MM.1S (cell line): ENCODE data around the gene MTX3.

Source experiments
- DNase-seq: peaks from one replicate; pipeline ENCODE4 v3.0.0-alpha.2; 2015
- H2AFZ ChIP-seq: fragments of 300-600 bp; sonication (generic); 2 replicates; pipeline ENCODE4 v1.6.0; 2016; ENCODE audit warnings: antibody characterized with exemption, low read length
- H3F3A ChIP-seq: fragments of 300-600 bp; sonication (generic); 2 replicates; pipeline ENCODE4 v1.6.1; 2016; ENCODE audit warnings: mild to moderate bottlenecking, antibody characterized with exemption, low read length, moderate library complexity, mixed read lengths; ENCODE audit not compliant: insufficient read depth
- H3K27ac ChIP-seq: fragments of 300-600 bp; sonication (generic); 2 replicates; pipeline ENCODE4 v1.5.1; 2016; ENCODE audit warnings: mild to moderate bottlenecking, low read length
- H3K27me3 ChIP-seq: fragments of 300-600 bp; sonication (generic); replicated peaks from 2 replicates; pipeline ENCODE4 v1.6.0; 2016; ENCODE audit warnings: low read length; ENCODE audit not compliant: insufficient read depth
- H3K36me3 ChIP-seq: fragments of 300-600 bp; sonication (generic); replicated peaks from 2 replicates; pipeline ENCODE4 v1.6.1; 2016; ENCODE audit warnings: mild to moderate bottlenecking, low read length, mixed read lengths; ENCODE audit not compliant: insufficient read depth
- H3K4me1 ChIP-seq: fragments of 300-600 bp; sonication (generic); 2 replicates; pipeline ENCODE4 v1.6.1; 2016; ENCODE audit warnings: low read length, mixed read lengths
- H3K4me2 ChIP-seq: fragments of 300-600 bp; sonication (generic); 2 replicates; pipeline ENCODE4 v1.6.0; 2016; ENCODE audit warnings: low read depth, low read length
- H3K4me3 ChIP-seq: fragments of 300-600 bp; sonication (generic); 2 replicates; pipeline ENCODE4 v1.5.1; 2016; ENCODE audit warnings: low read length, mixed read lengths
- H3K79me2 ChIP-seq: fragments of 300-600 bp; sonication (generic); 2 replicates; pipeline ENCODE4 v1.6.1; 2016; ENCODE audit warnings: mixed run types, low read length, mixed read lengths
- H3K9ac ChIP-seq: fragments of 300-600 bp; sonication (generic); 2 replicates; pipeline ENCODE4 v1.6.1; 2016; ENCODE audit warnings: low read length, mixed read lengths
- H3K9me2 ChIP-seq: fragments of 300-600 bp; sonication (generic); replicated peaks from 2 replicates; pipeline ENCODE4 v1.6.1; 2016; ENCODE audit warnings: mild to moderate bottlenecking, low read length, mixed read lengths; ENCODE audit not compliant: insufficient read depth
- H3K9me3 ChIP-seq: fragments of 300-600 bp; sonication (generic); replicated peaks from 2 replicates; pipeline ENCODE4 v1.6.1; 2016; ENCODE audit warnings: mild to moderate bottlenecking, low read length, mixed read lengths; ENCODE audit not compliant: insufficient read depth
- H4K20me1 ChIP-seq: fragments of 300-600 bp; sonication (generic); 2 replicates; pipeline ENCODE4 v1.6.1; 2016; ENCODE audit warnings: mild to moderate bottlenecking, low read length, moderate library complexity, mixed read lengths; ENCODE audit not compliant: insufficient read depth
- EZH2 ChIP-seq: fragments of 300-600 bp; sonication (generic); optimal IDR thresholded peaks from 2 replicates; pipeline ENCODE3; 2017; ENCODE audit warnings: low read depth, mild to moderate bottlenecking, antibody characterized with exemption, low read length, mixed read lengths
- EZH2phosphoT487 ChIP-seq: fragments of 300-600 bp; sonication (generic); IDR thresholded peaks from 2 replicates; pipeline ENCODE4 v1.6.1; 2018; ENCODE audit warnings: antibody characterized with exemption, low read length
- TF ChIP-seq, protein P1 (sequence below): fragments of 300-600 bp; sonication (generic); IDR thresholded peaks from 2 replicates; pipeline ENCODE4 v1.5.1; 2016; ENCODE audit warnings: antibody characterized with exemption, low read length, mixed read lengths

MTX3 gene

DNA sequence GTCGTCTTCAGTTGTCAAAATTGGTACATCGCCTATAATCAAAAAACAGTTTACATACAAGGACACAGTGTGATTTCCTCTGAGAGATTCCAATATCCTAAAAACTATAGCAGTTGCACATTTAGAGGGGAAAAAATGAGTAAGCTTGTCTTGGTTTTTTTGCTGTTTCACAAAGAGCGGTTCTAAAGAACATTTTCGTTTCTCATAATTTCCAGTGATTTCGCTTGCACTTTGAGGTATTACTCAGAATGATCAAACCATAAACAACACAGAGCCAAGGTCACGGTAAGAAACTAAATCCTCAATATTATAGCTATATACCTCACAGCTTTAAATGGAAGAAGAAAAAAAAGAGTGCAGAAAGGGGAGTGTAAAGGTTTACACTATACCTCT lies 861 bp downstream of the MTX3 start:
- Histone ChIP-seq H3K9ac (peak overlapping the region; percentile 86), H3K27ac (peak overlapping the region; percentile 89)

DNA sequence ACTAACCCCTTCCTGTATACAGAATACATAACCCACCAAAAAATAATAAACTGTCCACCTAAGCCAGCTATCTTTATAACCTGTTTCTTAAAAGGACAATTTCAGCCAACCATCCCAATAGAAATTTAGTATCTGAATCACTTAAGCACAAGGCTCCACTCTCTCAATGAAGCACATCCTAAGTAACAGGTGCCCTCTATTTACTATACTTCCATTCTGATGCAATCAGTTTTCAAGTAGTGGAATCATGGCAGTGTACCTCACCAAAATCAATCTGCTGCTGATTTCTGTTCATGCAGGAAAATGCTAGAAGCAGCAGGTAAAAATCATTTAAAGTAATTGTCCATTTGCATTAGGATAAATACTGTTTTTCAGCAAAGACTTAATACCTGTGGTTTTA lies 4.8 kb downstream of the MTX3 start:
- peaks cover 33% of the 10 kb centered on the region for H3F3A ChIP-seq
- H3K9ac ChIP-seq: no peak overlapping the region
- H3K4me2 ChIP-seq: no peak overlapping the region
- no peaks in the 10 kb centered on the region for H3K9me3 ChIP-seq
- H3K9me2 ChIP-seq: no peaks in the 10 kb centered on the region
- no peaks in the 10 kb centered on the region for H3K27me3 ChIP-seq
- H3K4me3 ChIP-seq: no peak overlapping the region
- H4K20me1 ChIP-seq: no peaks in the 10 kb centered on the region
- no peak overlapping the region for H3K27ac ChIP-seq
- peaks cover 24% of the 10 kb centered on the region for H3K36me3 ChIP-seq
- H3K79me2 ChIP-seq: peaks cover 37% of the 10 kb centered on the region
- H2AFZ ChIP-seq: no peak overlapping the region
- H3K4me1 ChIP-seq: peaks cover 29% of the 10 kb centered on the region
- TF ChIP-seq EZH2: no peak
- TF ChIP-seq, protein P1, sequence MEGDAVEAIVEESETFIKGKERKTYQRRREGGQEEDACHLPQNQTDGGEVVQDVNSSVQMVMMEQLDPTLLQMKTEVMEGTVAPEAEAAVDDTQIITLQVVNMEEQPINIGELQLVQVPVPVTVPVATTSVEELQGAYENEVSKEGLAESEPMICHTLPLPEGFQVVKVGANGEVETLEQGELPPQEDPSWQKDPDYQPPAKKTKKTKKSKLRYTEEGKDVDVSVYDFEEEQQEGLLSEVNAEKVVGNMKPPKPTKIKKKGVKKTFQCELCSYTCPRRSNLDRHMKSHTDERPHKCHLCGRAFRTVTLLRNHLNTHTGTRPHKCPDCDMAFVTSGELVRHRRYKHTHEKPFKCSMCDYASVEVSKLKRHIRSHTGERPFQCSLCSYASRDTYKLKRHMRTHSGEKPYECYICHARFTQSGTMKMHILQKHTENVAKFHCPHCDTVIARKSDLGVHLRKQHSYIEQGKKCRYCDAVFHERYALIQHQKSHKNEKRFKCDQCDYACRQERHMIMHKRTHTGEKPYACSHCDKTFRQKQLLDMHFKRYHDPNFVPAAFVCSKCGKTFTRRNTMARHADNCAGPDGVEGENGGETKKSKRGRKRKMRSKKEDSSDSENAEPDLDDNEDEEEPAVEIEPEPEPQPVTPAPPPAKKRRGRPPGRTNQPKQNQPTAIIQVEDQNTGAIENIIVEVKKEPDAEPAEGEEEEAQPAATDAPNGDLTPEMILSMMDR: no peak
- TF ChIP-seq EZH2phosphoT487: no peak
- DNase-seq: no peak

More for the DNA sequence above, 861 bp downstream of the MTX3 start:
- TF ChIP-seq EZH2phosphoT487 (no peak), EZH2 (no peak)
- TF ChIP-seq, protein P1: no peak
- Histone ChIP-seq H3K36me3 (peaks cover 13% of the 10 kb centered on the region), H3K4me2 (peak overlapping the region; percentile 80), H4K20me1 (no peaks in the 10 kb centered on the region), H3K27me3 (no peaks in the 10 kb centered on the region), H3K9me3 (no peaks in the 10 kb centered on the region), H2AFZ (peak overlapping the region; percentile 68), H3K9me2 (no peaks in the 10 kb centered on the region), H3K4me3 (peak overlapping the region; percentile 83), H3K79me2 (peaks cover 39% of the 10 kb centered on the region), H3K4me1 (peaks cover 12% of the 10 kb centered on the region), H3F3A (peaks cover 21% of the 10 kb centered on the region)
- DNase-seq: peak; percentile 61

DNA sequence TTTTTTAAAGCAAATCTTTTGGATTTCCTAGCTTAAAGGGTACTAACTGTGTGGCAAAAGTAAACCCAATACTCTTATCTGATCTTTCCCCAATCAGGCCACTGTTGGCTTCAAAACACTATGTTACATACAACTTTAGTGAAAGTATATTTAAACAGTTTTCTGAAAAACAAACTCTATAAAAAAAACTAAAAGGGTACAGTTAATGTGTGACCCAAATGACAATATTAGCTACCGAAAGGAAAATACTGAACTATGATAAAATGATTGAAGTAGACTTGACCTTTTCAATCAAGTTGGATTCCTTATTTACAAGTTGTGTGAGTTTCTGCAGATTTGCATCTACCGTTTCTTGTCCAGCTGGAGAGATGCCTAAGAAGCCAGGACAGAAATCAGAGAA lies 5.8 kb downstream of the MTX3 start:
- Histone ChIP-seq H3K27me3 (no peaks in the 10 kb centered on the region), H4K20me1 (no peaks in the 10 kb centered on the region), H3K4me2 (no peak overlapping the region), H3K79me2 (peaks cover 37% of the 10 kb centered on the region), H3K9me3 (no peaks in the 10 kb centered on the region), H3K9me2 (no peaks in the 10 kb centered on the region), H3K9ac (no peak overlapping the region), H3F3A (peaks cover 26% of the 10 kb centered on the region), H3K4me3 (no peak overlapping the region), H3K36me3 (peaks cover 24% of the 10 kb centered on the region), H3K4me1 (peaks cover 35% of the 10 kb centered on the region), H3K27ac (no peak overlapping the region), H2AFZ (no peak overlapping the region)
- TF ChIP-seq EZH2phosphoT487 (no peak), EZH2 (no peak)
- TF ChIP-seq, protein P1: no peak
- DNase-seq: no peak
